GM20000 (cell line): ENCODE measurements around the gene ANKRD1.
"Not testable (repeated sequence)": the region's sequence is repeated elsewhere in the genome, so short reads cannot be mapped to it uniquely, and the experiment has no call there.

ENCODE experiments used
- DNase-seq: peaks from one replicate; pipeline ENCODE4 v3.0.0; 2012; ENCODE audit warnings: low spot score
- TF ChIP-seq, protein P1 (sequence below): IDR thresholded peaks from 2 replicates; pipeline ENCODE4 v1.5.1; 2012; ENCODE audit warnings: mild to moderate bottlenecking, control low read depth; ENCODE audit errors: extremely low read depth, missing control alignments

The ANKRD1 gene

DNA sequence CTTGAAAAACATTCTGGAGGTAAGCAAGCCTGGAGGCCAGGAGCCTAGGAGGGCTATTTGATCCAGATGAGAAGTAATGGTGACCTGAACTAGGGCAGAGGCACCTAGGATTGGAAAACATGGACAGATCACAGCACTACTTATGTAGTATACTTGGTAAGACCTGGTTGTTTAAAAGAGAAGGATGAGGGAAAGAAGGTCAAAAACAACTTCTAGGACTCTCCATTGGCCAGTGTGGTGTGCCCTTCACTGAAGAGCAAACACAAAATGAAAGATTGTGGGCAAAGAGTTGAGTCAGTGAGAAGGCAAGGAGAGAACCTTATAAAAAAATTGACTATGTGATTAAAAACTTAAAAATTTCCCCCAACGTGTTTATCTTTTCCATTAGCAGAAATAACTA is 14.3 kb downstream of the ANKRD1 start:
- no peak for DNase-seq
- TF ChIP-seq, protein P1, sequence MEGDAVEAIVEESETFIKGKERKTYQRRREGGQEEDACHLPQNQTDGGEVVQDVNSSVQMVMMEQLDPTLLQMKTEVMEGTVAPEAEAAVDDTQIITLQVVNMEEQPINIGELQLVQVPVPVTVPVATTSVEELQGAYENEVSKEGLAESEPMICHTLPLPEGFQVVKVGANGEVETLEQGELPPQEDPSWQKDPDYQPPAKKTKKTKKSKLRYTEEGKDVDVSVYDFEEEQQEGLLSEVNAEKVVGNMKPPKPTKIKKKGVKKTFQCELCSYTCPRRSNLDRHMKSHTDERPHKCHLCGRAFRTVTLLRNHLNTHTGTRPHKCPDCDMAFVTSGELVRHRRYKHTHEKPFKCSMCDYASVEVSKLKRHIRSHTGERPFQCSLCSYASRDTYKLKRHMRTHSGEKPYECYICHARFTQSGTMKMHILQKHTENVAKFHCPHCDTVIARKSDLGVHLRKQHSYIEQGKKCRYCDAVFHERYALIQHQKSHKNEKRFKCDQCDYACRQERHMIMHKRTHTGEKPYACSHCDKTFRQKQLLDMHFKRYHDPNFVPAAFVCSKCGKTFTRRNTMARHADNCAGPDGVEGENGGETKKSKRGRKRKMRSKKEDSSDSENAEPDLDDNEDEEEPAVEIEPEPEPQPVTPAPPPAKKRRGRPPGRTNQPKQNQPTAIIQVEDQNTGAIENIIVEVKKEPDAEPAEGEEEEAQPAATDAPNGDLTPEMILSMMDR = no peak

- TF ChIP-seq, protein P1 = no peak
Measured at GRCh38 chr10:90905925-90906324, 15.0 kb downstream of the ANKRD1 start.

GRCh38 chr10:90896916-90897315 is 24.0 kb downstream of the ANKRD1 start:
- DNase-seq = not testable (repeated sequence)

More at GRCh38 chr10:90905925-90906324, 15.0 kb downstream of the ANKRD1 start:
- no peak for DNase-seq

DNA sequence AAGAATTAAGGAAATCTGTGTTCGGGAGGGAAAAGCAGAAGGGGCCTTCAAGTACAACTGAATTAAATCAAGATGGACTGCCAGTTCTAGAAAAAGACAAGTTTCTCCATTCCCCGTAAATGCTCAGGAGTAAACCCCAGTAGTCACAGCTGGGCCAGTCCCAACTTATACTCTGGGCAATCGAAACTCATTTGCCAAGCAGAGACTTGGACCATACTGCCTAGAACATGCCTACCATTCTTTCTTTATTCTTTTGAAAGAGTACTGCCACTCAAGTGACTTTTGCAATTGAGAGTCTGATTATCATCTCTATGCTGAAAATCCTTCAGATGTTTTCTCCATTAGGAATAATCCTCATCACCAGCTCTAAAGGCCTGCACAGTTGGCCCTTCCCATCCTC is 27.7 kb downstream of the ANKRD1 start:
- DNase-seq = no peak
- TF ChIP-seq, protein P1 = no peak

DNA sequence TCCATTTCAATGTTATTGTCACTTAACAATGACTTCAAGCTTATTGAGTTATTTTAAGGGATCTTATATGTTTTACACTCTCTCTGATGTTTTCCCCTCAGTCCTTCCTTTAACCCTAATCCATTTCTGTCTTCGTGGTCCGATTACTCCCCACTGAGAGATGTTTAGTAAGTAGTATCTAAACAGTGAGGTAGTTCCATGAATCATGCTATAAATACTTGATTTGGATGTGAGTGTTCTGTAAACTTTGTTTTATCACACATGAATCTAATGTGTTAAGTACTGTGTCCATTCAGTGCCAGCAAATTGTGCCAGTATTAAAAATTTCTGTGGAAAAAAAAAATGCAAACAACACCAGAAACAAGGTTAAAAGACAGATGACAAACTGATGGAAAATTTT is 30.5 kb downstream of the ANKRD1 start:
- no peak for DNase-seq
- TF ChIP-seq, protein P1 = no peak

- DNase-seq = no peak
- TF ChIP-seq, protein P1 = no peak
Measured at GRCh38 chr10:90889636-90890035, 31.3 kb downstream of the ANKRD1 start.

DNA sequence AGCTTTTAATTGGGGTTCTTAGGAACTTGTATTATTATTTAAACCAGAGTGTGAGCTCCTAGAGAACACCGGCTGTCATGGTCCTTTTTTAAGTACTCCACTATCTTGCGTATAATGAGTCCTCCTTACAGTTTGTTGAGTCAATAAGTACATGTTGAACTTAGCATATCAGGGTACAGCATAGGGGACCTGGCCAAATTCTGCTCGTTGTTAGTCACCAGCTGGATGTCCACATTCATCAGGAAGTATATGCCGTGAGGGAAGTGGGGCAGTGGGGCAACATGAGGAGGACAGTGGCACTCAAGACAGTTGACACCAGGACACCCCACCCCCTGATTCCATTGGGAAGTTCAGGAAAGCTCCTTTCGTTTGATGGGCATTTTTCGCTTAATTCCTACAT is 32.5 kb downstream of the ANKRD1 start:
- DNase-seq = no peak
- TF ChIP-seq, protein P1 = no peak

DNA sequence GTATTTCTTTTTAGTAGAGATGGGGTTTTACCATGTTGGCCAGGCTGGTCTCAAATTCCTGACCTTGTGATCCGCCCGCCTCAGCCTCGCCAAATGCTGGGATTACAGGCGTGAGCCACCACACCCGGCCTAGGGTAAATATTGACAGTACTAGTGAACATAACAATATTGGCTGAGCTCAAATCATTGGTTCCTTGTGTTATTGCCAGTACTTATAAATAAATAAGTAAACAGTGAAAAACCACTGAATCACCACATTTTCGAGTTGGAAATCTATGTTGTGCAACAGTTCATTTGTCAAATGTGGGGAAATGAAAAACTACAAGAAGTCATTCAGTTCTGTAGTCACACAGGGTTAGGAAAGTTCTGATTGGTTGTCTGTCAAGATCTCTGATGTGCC is 33.3 kb downstream of the ANKRD1 start:
- DNase-seq = no peak
- TF ChIP-seq, protein P1 = no peak
